ENCODE measurements around the gene GRIK4. TPM values are rescaled to one million over a fixed set of nuclear protein-coding genes. Genes with fewer than 3 reads are reported as not detected.

Gene GRIK4
- total RNA-seq, 3 donors from 2014 or later (not counting 1 experiment from before 2014, with no cell fraction given), result 2.2 to 32.3 (median 21.9) TPM

DNA sequence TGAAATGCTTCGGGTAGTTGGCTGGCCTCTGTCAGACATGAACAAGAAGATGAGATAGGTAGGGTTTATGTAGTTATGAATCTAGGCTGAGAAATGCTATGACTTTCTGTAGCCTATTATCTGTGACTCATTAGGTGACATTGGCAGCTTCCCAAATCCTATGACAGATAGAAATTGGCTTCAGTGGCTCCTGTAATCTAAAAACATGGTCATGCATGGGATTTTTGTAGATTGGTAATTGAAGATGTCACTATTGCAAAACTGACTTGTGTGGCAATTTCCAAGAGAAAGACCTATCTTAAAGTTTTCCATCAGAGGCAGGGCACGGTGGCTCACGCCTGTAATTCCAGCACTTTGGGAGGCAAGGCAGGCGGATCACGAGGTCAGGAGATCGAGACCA lies 29.4 kb upstream of the GRIK4 start:
- H3K27me3 Mint-ChIP-seq (ENCODE audit: low read depth in 2 of 2), result no peaks in the 10 kb centered on the region
- DNase-seq (no peak), ATAC-seq (no peak)
- Histone ChIP-seq H3K27ac (ENCODE audit: low read length) (no peak overlapping the region), H3K9me3 (ENCODE audit: control insufficient read depth, insufficient read depth, low read length) (no peaks in the 10 kb centered on the region), H3K4me1 (ENCODE audit: control insufficient read depth, insufficient read depth, low read length) (no peaks in the 10 kb centered on the region), H3K36me3 (ENCODE audit: control insufficient read depth, insufficient read depth, low read length) (peaks cover 41% of the 10 kb centered on the region), H3K4me3 (ENCODE audit: low read length) (no peak overlapping the region), H3K27me3 (ENCODE audit: control insufficient read depth, insufficient read depth, low read length) (no peaks in the 10 kb centered on the region)
- peaks cover 26% of the 10 kb centered on the region for H3K36me3 Mint-ChIP-seq
- TF ChIP-seq, protein P1, sequence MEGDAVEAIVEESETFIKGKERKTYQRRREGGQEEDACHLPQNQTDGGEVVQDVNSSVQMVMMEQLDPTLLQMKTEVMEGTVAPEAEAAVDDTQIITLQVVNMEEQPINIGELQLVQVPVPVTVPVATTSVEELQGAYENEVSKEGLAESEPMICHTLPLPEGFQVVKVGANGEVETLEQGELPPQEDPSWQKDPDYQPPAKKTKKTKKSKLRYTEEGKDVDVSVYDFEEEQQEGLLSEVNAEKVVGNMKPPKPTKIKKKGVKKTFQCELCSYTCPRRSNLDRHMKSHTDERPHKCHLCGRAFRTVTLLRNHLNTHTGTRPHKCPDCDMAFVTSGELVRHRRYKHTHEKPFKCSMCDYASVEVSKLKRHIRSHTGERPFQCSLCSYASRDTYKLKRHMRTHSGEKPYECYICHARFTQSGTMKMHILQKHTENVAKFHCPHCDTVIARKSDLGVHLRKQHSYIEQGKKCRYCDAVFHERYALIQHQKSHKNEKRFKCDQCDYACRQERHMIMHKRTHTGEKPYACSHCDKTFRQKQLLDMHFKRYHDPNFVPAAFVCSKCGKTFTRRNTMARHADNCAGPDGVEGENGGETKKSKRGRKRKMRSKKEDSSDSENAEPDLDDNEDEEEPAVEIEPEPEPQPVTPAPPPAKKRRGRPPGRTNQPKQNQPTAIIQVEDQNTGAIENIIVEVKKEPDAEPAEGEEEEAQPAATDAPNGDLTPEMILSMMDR (IDR thresholded peaks at IDR 0.05), result no peak
- no peaks in the 10 kb centered on the region for H3K9me3 Mint-ChIP-seq
- no peak overlapping the region for H3K27ac Mint-ChIP-seq
- WGBS (ENCODE audit: insufficient coverage), result 96% methylated on average over 6 of the region's 6 CpGs
- intact Hi-C loops (cut with micrococcal nuclease), result no loop called here
- H3K4me1 Mint-ChIP-seq, result no peaks in the 10 kb centered on the region
- no peak overlapping the region for H3K4me3 Mint-ChIP-seq

DNA sequence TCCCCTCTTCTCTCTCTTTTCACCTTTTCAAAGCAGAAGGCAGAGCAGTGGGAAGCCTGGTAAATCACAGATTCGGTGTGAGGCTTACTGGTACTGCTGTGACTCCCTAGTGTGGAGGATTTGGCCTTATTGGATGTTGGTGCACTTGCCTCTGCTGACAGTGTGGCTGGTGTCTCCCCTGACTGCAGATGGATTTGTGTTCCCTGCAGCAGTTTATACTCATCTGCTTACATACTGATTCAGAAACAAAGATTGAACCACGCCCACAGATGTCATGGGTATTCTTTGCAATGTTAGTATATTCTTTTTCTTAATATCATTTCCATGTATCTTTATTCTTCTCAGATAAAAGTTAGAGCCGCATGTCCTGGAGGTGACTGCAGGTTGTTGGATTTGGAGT lies 26.8 kb upstream of the GRIK4 start:
- 93% methylated on average over 2 of the region's 3 CpGs for WGBS (ENCODE audit: insufficient coverage)
- H3K4me1 ChIP-seq (ENCODE audit: control insufficient read depth, insufficient read depth, low read length), result no peaks in the 10 kb centered on the region
- Mint-ChIP-seq H3K27me3 (ENCODE audit: low read depth in 2 of 2) (no peaks in the 10 kb centered on the region), H3K36me3 (peaks cover 13% of the 10 kb centered on the region), H3K9me3 (no peaks in the 10 kb centered on the region), H3K4me3 (no peak overlapping the region), H3K4me1 (no peaks in the 10 kb centered on the region), H3K27ac (no peak overlapping the region)
- TF ChIP-seq, protein P1 (IDR thresholded peaks at IDR 0.05), result no peak
- H3K36me3 ChIP-seq (ENCODE audit: control insufficient read depth, insufficient read depth, low read length), result peaks cover 28% of the 10 kb centered on the region
- H3K4me3 ChIP-seq (ENCODE audit: low read length), result no peak overlapping the region
- DNase-seq, result no peak
- no peak overlapping the region for H3K27ac ChIP-seq (ENCODE audit: low read length)
- no peaks in the 10 kb centered on the region for H3K27me3 ChIP-seq (ENCODE audit: control insufficient read depth, insufficient read depth, low read length)
- no peak for ATAC-seq
- intact Hi-C loops (cut with micrococcal nuclease), result no loop called here
- no peaks in the 10 kb centered on the region for H3K9me3 ChIP-seq (ENCODE audit: control insufficient read depth, insufficient read depth, low read length)

DNA sequence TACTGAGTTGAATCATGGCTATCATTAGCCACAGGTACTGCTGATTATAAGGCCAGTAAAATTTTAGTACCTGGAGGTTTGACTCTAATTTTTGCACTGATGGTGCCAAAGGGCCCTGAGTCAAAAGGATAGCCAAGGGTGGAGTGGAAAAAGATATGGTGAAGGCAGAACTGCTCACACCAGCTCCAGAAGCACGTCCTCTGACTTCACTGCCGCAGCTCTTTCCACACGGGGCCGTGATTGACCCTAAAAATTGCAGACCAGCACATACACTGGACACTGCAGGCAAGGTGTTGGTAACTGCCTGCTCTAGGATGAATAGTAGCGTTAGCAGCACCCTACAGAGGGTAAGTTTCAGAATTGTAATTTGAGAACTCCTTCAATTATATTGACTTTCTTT lies 25.4 kb upstream of the GRIK4 start:
- peaks cover 13% of the 10 kb centered on the region for H3K36me3 Mint-ChIP-seq
- no peaks in the 10 kb centered on the region for H3K9me3 Mint-ChIP-seq
- DNase-seq, result no peak
- H3K27ac Mint-ChIP-seq, result no peak overlapping the region
- H3K27me3 Mint-ChIP-seq (ENCODE audit: low read depth in 2 of 2), result no peaks in the 10 kb centered on the region
- no peak overlapping the region for H3K4me3 Mint-ChIP-seq
- Histone ChIP-seq H3K4me3 (ENCODE audit: low read length) (no peak overlapping the region), H3K27ac (ENCODE audit: low read length) (no peak overlapping the region), H3K4me1 (ENCODE audit: control insufficient read depth, insufficient read depth, low read length) (no peaks in the 10 kb centered on the region), H3K27me3 (ENCODE audit: control insufficient read depth, insufficient read depth, low read length) (no peaks in the 10 kb centered on the region), H3K9me3 (ENCODE audit: control insufficient read depth, insufficient read depth, low read length) (no peaks in the 10 kb centered on the region), H3K36me3 (ENCODE audit: control insufficient read depth, insufficient read depth, low read length) (peaks cover 23% of the 10 kb centered on the region)
- intact Hi-C loops (cut with micrococcal nuclease), result no loop called here
- TF ChIP-seq, protein P1 (IDR thresholded peaks at IDR 0.05), result no peak
- H3K4me1 Mint-ChIP-seq, result no peaks in the 10 kb centered on the region
- 99% methylated on average over 5 of the region's 5 CpGs for WGBS (ENCODE audit: insufficient coverage)
- no peak for ATAC-seq

DNA sequence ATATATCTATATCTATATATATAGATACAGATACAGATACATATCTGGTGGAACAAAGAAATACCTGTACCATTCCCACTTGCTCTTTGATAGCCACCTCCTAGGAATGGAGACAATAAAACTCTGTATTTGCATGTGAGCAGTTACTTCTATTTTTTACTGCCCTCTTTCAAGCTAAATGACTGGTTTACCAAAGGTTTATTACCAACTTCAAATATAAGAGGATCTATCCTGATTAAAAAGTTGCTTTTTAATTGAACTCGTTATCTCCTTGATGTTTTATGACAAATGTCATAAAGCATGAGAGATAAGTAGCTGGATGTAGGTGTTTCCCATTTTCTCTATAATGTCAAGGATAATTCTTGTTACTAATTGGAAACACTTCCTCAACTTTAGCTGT lies 21.7 kb upstream of the GRIK4 start:
- H3K9me3 Mint-ChIP-seq, result no peaks in the 10 kb centered on the region
- H3K27ac ChIP-seq (ENCODE audit: low read length), result no peak overlapping the region
- TF ChIP-seq, protein P1 (IDR thresholded peaks at IDR 0.05), result no peak
- DNase-seq (no peak), ATAC-seq (no peak)
- H3K36me3 Mint-ChIP-seq, result peaks cover 8% of the 10 kb centered on the region
- no CpG with 5 or more reads among the region's 1 CpG for WGBS (ENCODE audit: insufficient coverage)
- no peak overlapping the region for H3K4me3 ChIP-seq (ENCODE audit: low read length)
- no peaks in the 10 kb centered on the region for H3K27me3 ChIP-seq (ENCODE audit: control insufficient read depth, insufficient read depth, low read length)
- H3K4me1 Mint-ChIP-seq, result no peaks in the 10 kb centered on the region
- H3K4me3 Mint-ChIP-seq, result no peak overlapping the region
- H3K4me1 ChIP-seq (ENCODE audit: control insufficient read depth, insufficient read depth, low read length), result no peaks in the 10 kb centered on the region
- no peaks in the 10 kb centered on the region for H3K9me3 ChIP-seq (ENCODE audit: control insufficient read depth, insufficient read depth, low read length)
- H3K36me3 ChIP-seq (ENCODE audit: control insufficient read depth, insufficient read depth, low read length), result peaks cover 9% of the 10 kb centered on the region
- H3K27me3 Mint-ChIP-seq (ENCODE audit: low read depth in 2 of 2), result no peaks in the 10 kb centered on the region
- intact Hi-C loops (cut with micrococcal nuclease), result no loop called here
- H3K27ac Mint-ChIP-seq, result no peak overlapping the region

Data from natural killer cell (primary cell).